ENCODE data around the gene ZNF593OS. TPM values are rescaled to one million over a fixed set of nuclear protein-coding genes. Genes with fewer than 3 reads are reported as not detected.

ZNF593OS gene
- total RNA-seq, 2 experiments from 2014 or later = not detected

DNA sequence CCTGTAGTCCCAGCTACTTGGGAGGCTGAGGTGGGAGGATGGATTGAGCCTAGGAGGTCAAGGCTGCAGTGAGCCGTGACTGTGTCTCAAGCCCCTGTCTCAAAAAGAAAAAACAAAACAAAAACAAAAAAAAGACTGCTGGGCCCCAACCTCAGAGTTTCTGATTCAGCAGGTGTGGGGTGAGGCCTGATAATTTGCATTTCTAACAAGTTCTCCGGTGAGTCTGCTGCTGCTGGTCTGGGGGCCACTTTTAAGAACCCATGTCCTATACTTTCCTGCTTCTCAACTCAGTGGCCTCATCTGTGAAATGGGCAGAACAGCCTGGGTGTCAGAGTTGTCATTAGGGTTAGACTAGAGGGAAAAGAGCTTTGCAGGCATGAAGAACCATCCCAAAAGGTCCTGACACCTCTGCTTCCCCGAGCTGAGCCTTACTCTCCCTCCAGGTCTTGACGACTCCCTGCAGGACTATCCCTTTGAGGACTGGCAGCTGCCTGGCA is 8.4 kb upstream of the ZNF593OS start:
- intact Hi-C loops (cut with micrococcal nuclease) = no loop called here
- POLR2A ChIA-PET = interaction anchor here (0.6 to 1.1 kb wide), 3 partner anchors 8 to 159 kb away, joined by 3 read pairs; partner anchors contain the start of gene EXTL1
- Mint-ChIP-seq H3K4me1 (ENCODE audit: low read depth) (no peaks in the 10 kb centered on the region), H3K27ac (no peak overlapping the region), H3K36me3 (ENCODE audit: low read depth) (no peaks in the 10 kb centered on the region), H3K4me3 (no peak overlapping the region), H3K9me3 (no peaks in the 10 kb centered on the region), H3K27me3 (no peaks in the 10 kb centered on the region)
- CTCF ChIA-PET = interaction anchor here (1.2 to 3.2 kb wide), 4 partner anchors 10 to 285 kb away, joined by 3 to 23 read pairs (median 6); partner anchors contain the start of genes CEP85 and ZNF593
- ATAC-seq = no peak
- TF ChIP-seq, protein P1, sequence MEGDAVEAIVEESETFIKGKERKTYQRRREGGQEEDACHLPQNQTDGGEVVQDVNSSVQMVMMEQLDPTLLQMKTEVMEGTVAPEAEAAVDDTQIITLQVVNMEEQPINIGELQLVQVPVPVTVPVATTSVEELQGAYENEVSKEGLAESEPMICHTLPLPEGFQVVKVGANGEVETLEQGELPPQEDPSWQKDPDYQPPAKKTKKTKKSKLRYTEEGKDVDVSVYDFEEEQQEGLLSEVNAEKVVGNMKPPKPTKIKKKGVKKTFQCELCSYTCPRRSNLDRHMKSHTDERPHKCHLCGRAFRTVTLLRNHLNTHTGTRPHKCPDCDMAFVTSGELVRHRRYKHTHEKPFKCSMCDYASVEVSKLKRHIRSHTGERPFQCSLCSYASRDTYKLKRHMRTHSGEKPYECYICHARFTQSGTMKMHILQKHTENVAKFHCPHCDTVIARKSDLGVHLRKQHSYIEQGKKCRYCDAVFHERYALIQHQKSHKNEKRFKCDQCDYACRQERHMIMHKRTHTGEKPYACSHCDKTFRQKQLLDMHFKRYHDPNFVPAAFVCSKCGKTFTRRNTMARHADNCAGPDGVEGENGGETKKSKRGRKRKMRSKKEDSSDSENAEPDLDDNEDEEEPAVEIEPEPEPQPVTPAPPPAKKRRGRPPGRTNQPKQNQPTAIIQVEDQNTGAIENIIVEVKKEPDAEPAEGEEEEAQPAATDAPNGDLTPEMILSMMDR (IDR thresholded peaks at IDR 0.05) = no peak
- no peak for DNase-seq

DNA sequence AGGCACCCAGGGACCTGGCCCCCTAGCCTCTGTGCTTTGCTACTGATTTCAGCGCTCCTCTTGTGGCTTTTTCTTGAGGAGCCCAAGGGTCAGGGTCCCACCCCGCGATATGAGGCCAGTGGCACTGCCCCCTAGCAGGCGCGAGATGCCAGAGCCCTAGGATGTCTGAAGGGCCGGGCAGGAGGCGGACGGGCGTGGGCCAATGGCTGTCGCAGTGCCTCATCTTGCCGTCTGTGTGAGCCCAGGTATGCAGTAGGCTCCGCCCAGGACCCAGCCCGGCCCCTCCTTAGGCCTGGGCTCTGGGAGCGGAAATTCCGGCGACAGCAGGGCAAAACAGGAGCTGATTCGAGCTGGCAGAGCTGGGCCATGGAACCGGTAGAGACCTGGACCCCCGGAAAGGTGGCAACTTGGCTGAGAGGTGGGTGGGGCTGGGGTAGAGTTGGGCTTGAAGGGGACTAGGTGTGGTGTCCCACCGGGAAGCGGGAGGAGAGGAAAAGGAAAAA is 5.6 kb upstream of the ZNF593OS start, which contains the start of gene CNKSR1:
CNKSR1 (plus strand) TSS at position 310 of the 503 bp plus-strand sequence; CDS start at position 367, 57 bp downstream.
- Mint-ChIP-seq H3K27me3 (no peaks in the 10 kb centered on the region), H3K36me3 (ENCODE audit: low read depth) (peaks cover 1% of the 10 kb centered on the region), H3K4me3 (no peak within 1 kb of the TSS), H3K9me3 (no peaks in the 10 kb centered on the region), H3K27ac (no peak within 1 kb of the TSS), H3K4me1 (ENCODE audit: low read depth) (no peaks in the 10 kb centered on the region)
- CTCF ChIA-PET = interaction anchor here (1.0 kb wide), 1 partner anchor 187 kb away, joined by 3 read pairs; no protein-coding TSS in a partner anchor
- intact Hi-C loops (cut with micrococcal nuclease) = no loop called here
- TF ChIP-seq, protein P1 (IDR thresholded peaks at IDR 0.05) = no peak
- no peak for DNase-seq
- peak; percentile 30 for ATAC-seq
- POLR2A ChIA-PET = no interaction called here

DNA sequence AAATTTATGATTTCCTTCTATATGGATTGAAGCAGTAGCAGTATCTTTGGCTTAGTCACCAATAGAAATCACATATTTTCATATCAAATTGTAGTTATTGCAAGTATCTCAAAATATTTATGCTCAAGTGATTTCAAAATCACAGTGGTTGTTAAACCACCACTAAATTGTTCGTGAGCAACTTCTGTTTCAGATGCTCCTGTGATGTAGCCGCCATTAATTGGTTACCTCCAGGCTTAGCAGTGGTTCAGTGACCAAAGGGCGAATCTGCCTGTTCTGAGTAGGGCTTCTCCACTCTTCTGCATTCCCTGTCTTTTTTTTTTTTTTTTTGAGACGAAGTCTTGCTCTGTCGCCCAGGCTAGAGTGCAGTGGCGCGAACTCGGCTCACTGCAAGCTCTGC is 3.7 kb upstream of the ZNF593OS start:
- ATAC-seq (no peak), DNase-seq (no peak)
- H3K36me3 Mint-ChIP-seq (ENCODE audit: low read depth) = peaks cover 8% of the 10 kb centered on the region
- no peaks in the 10 kb centered on the region for H3K27me3 Mint-ChIP-seq
- intact Hi-C loops (cut with micrococcal nuclease) = no loop called here
- ChIA-PET CTCF (interaction anchor here (1.2 kb wide), 1 partner anchor 145 kb away, joined by 4 read pairs; no protein-coding TSS in a partner anchor), POLR2A (interaction anchor here (0.7 kb wide), 1 partner anchor 119 kb away, joined by 3 read pairs; no protein-coding TSS in a partner anchor)
- peaks cover 10% of the 10 kb centered on the region for H3K4me1 Mint-ChIP-seq (ENCODE audit: low read depth)
- H3K9me3 Mint-ChIP-seq = no peaks in the 10 kb centered on the region
- H3K4me3 Mint-ChIP-seq = no peak overlapping the region
- no peak overlapping the region for H3K27ac Mint-ChIP-seq
- TF ChIP-seq, protein P1 (IDR thresholded peaks at IDR 0.05) = no peak

DNA sequence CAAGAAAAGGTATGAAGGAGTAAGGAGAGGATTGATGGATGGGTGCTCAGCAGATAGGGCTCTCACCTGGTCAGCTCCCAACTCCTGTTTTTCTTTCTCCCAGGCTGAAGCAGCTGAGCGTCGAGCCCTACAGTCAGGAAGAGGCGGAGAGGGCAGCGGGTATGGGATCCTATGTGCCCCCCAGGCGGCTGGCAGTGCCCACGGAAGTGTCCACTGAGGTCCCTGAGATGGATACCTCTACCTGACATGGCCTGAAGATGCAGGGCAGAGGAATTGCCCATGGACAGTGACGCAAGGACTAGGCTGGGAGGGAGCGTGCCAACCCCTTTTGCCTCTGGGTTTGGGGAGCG is 1.2 kb downstream of the ZNF593OS start:
- CTCF ChIA-PET = interaction anchor here (0.6 to 6.2 kb wide), 35 partner anchors 9 to 262 kb away, joined by 3 to 77 read pairs (median 5); partner anchors contain the start of genes CATSPER4, CEP85 and DHDDS
- H3K9me3 Mint-ChIP-seq = no peaks in the 10 kb centered on the region
- peaks cover 10% of the 10 kb centered on the region for H3K36me3 Mint-ChIP-seq (ENCODE audit: low read depth)
- peaks cover 11% of the 10 kb centered on the region for H3K4me1 Mint-ChIP-seq (ENCODE audit: low read depth)
- TF ChIP-seq, protein P1 (IDR thresholded peaks at IDR 0.05) = no peak
- DNase-seq (no peak), ATAC-seq (no peak)
- intact Hi-C loops (cut with micrococcal nuclease) = no loop called here
- POLR2A ChIA-PET = interaction anchor here (0.8 to 1.3 kb wide), 5 partner anchors 12 to 355 kb away, joined by 3 to 4 read pairs (median 3); partner anchors contain the start of gene FAM110D
- peak overlapping the region; percentile 90 for H3K27ac Mint-ChIP-seq
- no peaks in the 10 kb centered on the region for H3K27me3 Mint-ChIP-seq
- H3K4me3 Mint-ChIP-seq = peak overlapping the region; percentile 91
